Activated CD8-positive, alpha-beta memory T cell treated with anti-CD3 and anti-CD28 coated beads, Interleukin-2, amount 10 ng/mL, durations not matched to agents 7 days and 5 days (primary cell): ENCODE results near the gene DMXL2. TPM values are rescaled to one million over a fixed set of nuclear protein-coding genes. Genes with fewer than 3 reads are reported as not detected.
"Not testable (repeated sequence)": the region's sequence is repeated elsewhere in the genome, so short reads cannot be mapped to it uniquely, and the experiment has no call there.

Experiments used
- ATAC-seq: fragments of 150-1000 bp; cut with Tn5 transposase; one replicate; pipeline ENCODE4 v1.10.0; 2021; ENCODE audit warnings: moderate library complexity
- CTCF ChIA-PET: fragments of 350-600 bp; sonication (Branson Sonifier 250); formaldehyde crosslinking; loops from one replicate; lab custom pipeline; 2021; ENCODE audit warnings: antibody characterized with exemption; lab: Charles Lee
- DNase-seq: peaks from one replicate; pipeline ENCODE4 v3.0.0-alpha.2; 2020
- H3K27ac Mint-ChIP-seq: one replicate; pipeline ENCODE4 v1.8.0; 2021; ENCODE audit warnings: mild to moderate bottlenecking, mixed read lengths
- H3K27me3 Mint-ChIP-seq: one replicate; pipeline ENCODE4 v1.8.0; 2021; ENCODE audit warnings: mixed read lengths
- H3K36me3 Mint-ChIP-seq: one replicate; pipeline ENCODE4 v1.8.0; 2021; ENCODE audit warnings: mild to moderate bottlenecking, mixed read lengths
- H3K4me1 Mint-ChIP-seq: one replicate; pipeline ENCODE4 v1.8.0; 2021; ENCODE audit warnings: mixed read lengths
- H3K4me3 Mint-ChIP-seq: one replicate; pipeline ENCODE4 v1.8.0; 2021; ENCODE audit warnings: mild to moderate bottlenecking, moderate library complexity, mixed read lengths
- H3K9me3 Mint-ChIP-seq: one replicate; pipeline ENCODE4 v1.8.0; 2022; ENCODE audit warnings: low read depth, mixed read lengths
- total RNA-seq, 2 experiments: library from RNA; stranded (reverse); gene quantifications; one replicate each; pipeline ENCODE4 v1.2.3, GENCODE V29; 2021

The DMXL2 gene
- total RNA-seq, 2 experiments from 2014 or later = 7.3 to 10.4 TPM

GRCh38 chr15:51492528-51492927, 130.0 kb downstream of the DMXL2 start:
- no peak overlapping the region for H3K27ac Mint-ChIP-seq
- H3K4me3 Mint-ChIP-seq = no peak overlapping the region
- H3K9me3 Mint-ChIP-seq = no peaks in the 10 kb centered on the region
- H3K4me1 Mint-ChIP-seq = no peaks in the 10 kb centered on the region
- ATAC-seq (no peak), DNase-seq (no peak)
- CTCF ChIA-PET = interaction anchor here (1.1 kb wide), 1 partner anchor 329 kb away, joined by 3 read pairs; no protein-coding TSS in a partner anchor
- no peaks in the 10 kb centered on the region for H3K27me3 Mint-ChIP-seq
- peaks cover 9% of the 10 kb centered on the region for H3K36me3 Mint-ChIP-seq

- DNase-seq = no peak
- Mint-ChIP-seq H3K27ac (no peak overlapping the region), H3K36me3 (peaks cover 9% of the 10 kb centered on the region), H3K9me3 (no peaks in the 10 kb centered on the region), H3K4me1 (no peaks in the 10 kb centered on the region), H3K27me3 (no peaks in the 10 kb centered on the region), H3K4me3 (no peak overlapping the region)
- ATAC-seq = no peak
- CTCF ChIA-PET = interaction anchor here (1.1 kb wide), 1 partner anchor 329 kb away, joined by 3 read pairs; no protein-coding TSS in a partner anchor
Measured at GRCh38 chr15:51491941-51492340, 130.6 kb downstream of the DMXL2 start.

GRCh38 chr15:51484781-51485180, 137.8 kb downstream of the DMXL2 start:
- Mint-ChIP-seq H3K4me1 (no peaks in the 10 kb centered on the region), H3K36me3 (peaks cover 22% of the 10 kb centered on the region), H3K9me3 (peaks cover 12% of the 10 kb centered on the region), H3K27me3 (no peaks in the 10 kb centered on the region), H3K4me3 (no peak overlapping the region), H3K27ac (no peak overlapping the region)
- DNase-seq = no peak
- CTCF ChIA-PET = interaction anchor here (0.6 kb wide), 1 partner anchor 318 kb away, joined by 5 read pairs; no protein-coding TSS in a partner anchor
- ATAC-seq = no peak

GRCh38 chr15:51483985-51484384, 138.6 kb downstream of the DMXL2 start:
- Mint-ChIP-seq H3K36me3 (peaks cover 22% of the 10 kb centered on the region), H3K4me1 (no peaks in the 10 kb centered on the region), H3K4me3 (no peak overlapping the region), H3K27ac (no peak overlapping the region), H3K27me3 (no peaks in the 10 kb centered on the region), H3K9me3 (peaks cover 12% of the 10 kb centered on the region)
- CTCF ChIA-PET = no interaction called here
- ATAC-seq (no peak), DNase-seq (no peak)

GRCh38 chr15:51483520-51483919, 139.1 kb downstream of the DMXL2 start:
- peaks cover 19% of the 10 kb centered on the region for H3K36me3 Mint-ChIP-seq
- no peak overlapping the region for H3K27ac Mint-ChIP-seq
- H3K27me3 Mint-ChIP-seq = no peaks in the 10 kb centered on the region
- DNase-seq (no peak), ATAC-seq (no peak)
- H3K9me3 Mint-ChIP-seq = peaks cover 12% of the 10 kb centered on the region
- CTCF ChIA-PET = no interaction called here
- no peaks in the 10 kb centered on the region for H3K4me1 Mint-ChIP-seq
- H3K4me3 Mint-ChIP-seq = no peak overlapping the region

- peaks cover 6% of the 10 kb centered on the region for H3K36me3 Mint-ChIP-seq
- H3K27ac Mint-ChIP-seq = no peak overlapping the region
- DNase-seq = no peak
- ATAC-seq = no peak
- CTCF ChIA-PET = no interaction called here
- no peaks in the 10 kb centered on the region for H3K9me3 Mint-ChIP-seq
- no peaks in the 10 kb centered on the region for H3K4me1 Mint-ChIP-seq
- no peak overlapping the region for H3K4me3 Mint-ChIP-seq
- H3K27me3 Mint-ChIP-seq = no peaks in the 10 kb centered on the region
Measured at GRCh38 chr15:51475736-51476135, 146.8 kb downstream of the DMXL2 start.

GRCh38 chr15:51470512-51470911, 152.1 kb downstream of the DMXL2 start:
- Mint-ChIP-seq H3K27me3 (no peaks in the 10 kb centered on the region), H3K27ac (no peak overlapping the region), H3K4me3 (no peak overlapping the region), H3K9me3 (no peaks in the 10 kb centered on the region), H3K36me3 (peaks cover 3% of the 10 kb centered on the region), H3K4me1 (no peaks in the 10 kb centered on the region)
- no peak for DNase-seq
- CTCF ChIA-PET = no interaction called here
- ATAC-seq = no peak

GRCh38 chr15:51460796-51461195, 161.8 kb downstream of the DMXL2 start:
- H3K27ac Mint-ChIP-seq = no peak overlapping the region
- H3K27me3 Mint-ChIP-seq = no peaks in the 10 kb centered on the region
- H3K36me3 Mint-ChIP-seq = peaks cover 5% of the 10 kb centered on the region
- no peak for ATAC-seq
- H3K4me3 Mint-ChIP-seq = no peak overlapping the region
- no peak for DNase-seq
- H3K4me1 Mint-ChIP-seq = no peaks in the 10 kb centered on the region
- H3K9me3 Mint-ChIP-seq = no peaks in the 10 kb centered on the region
- CTCF ChIA-PET = no interaction called here

- Mint-ChIP-seq H3K9me3 (no peaks in the 10 kb centered on the region), H3K36me3 (peaks cover 3% of the 10 kb centered on the region), H3K27me3 (no peaks in the 10 kb centered on the region), H3K27ac (no peak overlapping the region), H3K4me1 (peaks cover 6% of the 10 kb centered on the region), H3K4me3 (no peak overlapping the region)
- CTCF ChIA-PET = no interaction called here
- no peak for ATAC-seq
- no peak for DNase-seq
Measured at GRCh38 chr15:51450001-51450400, 172.6 kb downstream of the DMXL2 start.

GRCh38 chr15:51448622-51449399, 173.8 kb downstream of the DMXL2 start:
- H3K27ac Mint-ChIP-seq = no peak overlapping the region
- CTCF ChIA-PET = no interaction called here
- ATAC-seq (no peak), DNase-seq (no peak)
- no peaks in the 10 kb centered on the region for H3K27me3 Mint-ChIP-seq
- H3K9me3 Mint-ChIP-seq = no peaks in the 10 kb centered on the region
- H3K36me3 Mint-ChIP-seq = peaks cover 3% of the 10 kb centered on the region
- H3K4me3 Mint-ChIP-seq = no peak overlapping the region
- peaks cover 6% of the 10 kb centered on the region for H3K4me1 Mint-ChIP-seq

- DNase-seq (no peak), ATAC-seq (no peak)
- no peak overlapping the region for H3K4me3 Mint-ChIP-seq
- no peaks in the 10 kb centered on the region for H3K27me3 Mint-ChIP-seq
- no peaks in the 10 kb centered on the region for H3K9me3 Mint-ChIP-seq
- CTCF ChIA-PET = no interaction called here
- H3K36me3 Mint-ChIP-seq = peaks cover 3% of the 10 kb centered on the region
- peaks cover 6% of the 10 kb centered on the region for H3K4me1 Mint-ChIP-seq
- no peak overlapping the region for H3K27ac Mint-ChIP-seq
Measured at GRCh38 chr15:51447855-51448621, 174.5 kb downstream of the DMXL2 start.

- ATAC-seq, H3K9me3 Mint-ChIP-seq, DNase-seq, H3K27me3 Mint-ChIP-seq, H3K4me1 Mint-ChIP-seq, CTCF ChIA-PET, H3K36me3 Mint-ChIP-seq, H3K27ac Mint-ChIP-seq, H3K4me3 Mint-ChIP-seq: not testable (repeated sequence)
Measured at GRCh38 chr15:51446029-51446744, 176.4 kb downstream of the DMXL2 start.

GRCh38 chr15:51444807-51445206, 177.8 kb downstream of the DMXL2 start:
- no peaks in the 10 kb centered on the region for H3K27me3 Mint-ChIP-seq
- peaks cover 6% of the 10 kb centered on the region for H3K4me1 Mint-ChIP-seq
- no peak overlapping the region for H3K4me3 Mint-ChIP-seq
- CTCF ChIA-PET = no interaction called here
- no peak overlapping the region for H3K27ac Mint-ChIP-seq
- H3K36me3 Mint-ChIP-seq = peaks cover 3% of the 10 kb centered on the region
- H3K9me3 Mint-ChIP-seq = no peaks in the 10 kb centered on the region
- DNase-seq = no peak
- no peak for ATAC-seq
